Psoas muscle (tissue), 8 donors: Measurements from ENCODE around the gene HCN3. TPM values are rescaled to one million over a fixed set of nuclear protein-coding genes. Genes with fewer than 3 reads are reported as not detected.

ENCODE experiments used
- ATAC-seq, 4 donors: fragments of 200-7000 bp; cut with Tn5 transposase; one replicate each; pipeline ENCODE4 v1.9.1; 2020; ENCODE audit warnings: moderate library complexity in 3 of 4, mild to moderate bottlenecking in 2 of 4
- DNase-seq, 2 donors: peaks; one replicate each; pipeline ENCODE4 v3.0.0-alpha.2; 2020
- H3K27ac ChIP-seq: fragments of 200-600 bp; one replicate; pipeline ENCODE4 v1.8.0; 2022
- H3K27me3 ChIP-seq, 3 donors: fragments of 200-600 bp in 1 of 3; one replicate each; pipeline versions ENCODE4 v1.6.1 to v1.8.0; 2013 to 2022; ENCODE audit warnings: low read length in 2 of 3, mild to moderate bottlenecking in 2 of 3, moderate library complexity in 1 of 3; ENCODE audit not compliant: insufficient read depth in 3 of 3
- H3K36me3 ChIP-seq, 2 donors: fragments of 200-600 bp in 1 of 2; one replicate each; pipeline versions ENCODE4 v1.6.1 to v1.8.0; 2013 to 2022; ENCODE audit warnings: low read depth in 1 of 2, mild to moderate bottlenecking in 1 of 2, moderate library complexity in 1 of 2; ENCODE audit not compliant: insufficient read depth in 1 of 2
- H3K4me1 ChIP-seq: fragments of 200-600 bp; one replicate; pipeline ENCODE4 v1.8.0; 2022
- H3K4me3 ChIP-seq: fragments of 200-600 bp; one replicate; pipeline ENCODE4 v1.8.0; 2022; ENCODE audit warnings: mild to moderate bottlenecking
- H3K9me3 ChIP-seq: fragments of 200-600 bp; one replicate; pipeline ENCODE4 v1.8.0; 2022
- CTCF ChIP-seq: fragments of 200-600 bp; IDR thresholded peaks from one replicate; pipeline ENCODE4 v1.8.0; 2022; ENCODE audit warnings: antibody characterized with exemption
- WGBS, 3 donors: extraction: QIAGEN DNeasy Blood & Tissue Kit; methylation state at CpG; one replicate each; pipeline versions ENCODE4 v1.1.6 to v1.1.7; 2013; 5-methylcytosine and 5-hydroxymethylcytosine counted together
- intact Hi-C, 2 donors: fragments of 100-400 bp; cut with DNase I; formaldehyde crosslinking; loops; one replicate each; pipeline versions ENCODE4 v1.11.0 to v1.14.2; 2022
- polyA plus RNA-seq, 3 donors: library from polyadenylated mRNA; stranded (reverse); fragments of 200-250 nt; gene quantifications; one replicate each; pipeline ENCODE4 v1.2.3, GENCODE V29; 2013
- total RNA-seq, 4 donors: library from RNA; stranded (reverse); fragmentation: NEBNext Ultra II Directional in 2 of 4; extraction: Animal tissue kit (Norgen Biotek cat#: 25700) in 2 of 4; gene quantifications; one replicate each; pipeline versions ENCODE4 v1.2.1 to v1.2.4, GENCODE V29; 2021 to 2023
- donor health status: healthy with polysubstance abuse.
- donor health status: DM: no; HTN: no; CAD: no; lungs with moderate emphysema.
- donor health status: Bipolar disorder and iron deficiency.
- donor health status: healthy.
- donor health status: DM: yes; HTN: yes; CAD: no.
- donor health status: DM: no; HTN: no; CAD: no.
- donor health status: DM: no; HTN: no; CAD: no.
- donor health status: DM: yes; HTN: yes; CAD: no.

Gene HCN3
- total and polyA plus RNA-seq, 7 donors = 0.27 to 0.97 (median 0.45) TPM; not detected in 1

DNA sequence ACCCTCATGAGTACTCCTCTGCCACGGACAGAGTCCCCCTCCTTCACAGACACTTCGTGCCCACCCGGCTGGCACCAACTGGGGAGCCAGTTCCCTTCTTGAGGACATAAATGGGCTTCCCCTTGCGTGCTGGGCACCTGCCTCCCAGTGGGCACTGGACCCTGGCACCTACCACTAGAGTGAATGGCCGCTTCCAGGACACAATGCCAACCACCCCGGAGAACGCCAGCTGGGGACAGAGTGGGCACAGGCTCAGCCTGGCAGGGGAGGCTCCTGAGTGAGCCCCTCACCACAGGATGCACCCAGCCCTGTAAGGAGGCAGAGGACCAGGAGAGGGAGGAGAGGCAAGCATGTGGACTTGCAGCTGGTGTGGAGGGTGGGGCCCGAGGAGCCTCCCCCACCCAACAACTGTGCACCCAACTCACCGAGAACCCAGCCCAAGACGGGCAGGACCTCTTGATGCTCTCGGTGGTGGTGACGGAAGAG lies 23.0 kb upstream of the HCN3 start:
- Histone ChIP-seq H3K9me3 (no peaks in the 10 kb centered on the region), H3K27me3 (no peaks in the 10 kb centered on the region), H3K27ac (peak overlapping the region; percentile 94), H3K4me1 (peaks cover 18% of the 10 kb centered on the region), H3K36me3 (peaks cover 0 to 32% of the 10 kb centered on the region in 2 donors), H3K4me3 (peak overlapping the region; percentile 94)
- ATAC-seq (no peak), DNase-seq (no peak)
- intact Hi-C loops = loop anchor here in 1 of 2 donors (5.0 kb wide), 2 partner anchors 68 to 338 kb away; partner anchors contain the start of gene RUSC1
- 11 to 25% (median 16%) methylated on average over 12 of the region's 12 CpGs for WGBS, 3 donors
- TF ChIP-seq CTCF = no peak

GRCh38 chr1:155254714-155255242 lies 22.5 kb upstream of the HCN3 start:
- ATAC-seq (peak; percentile 12 to 55 (median 20)), DNase-seq (peak; percentile 46 to 71)
- Histone ChIP-seq H3K27me3 (no peaks in the 10 kb centered on the region), H3K4me3 (peak overlapping the region; percentile 94), H3K9me3 (no peaks in the 10 kb centered on the region), H3K27ac (peak overlapping the region; percentile 94), H3K36me3 (peaks cover 0 to 37% of the 10 kb centered on the region in 2 donors), H3K4me1 (peaks cover 18% of the 10 kb centered on the region)
- intact Hi-C loops = loop anchor here in 1 of 2 donors (5.0 kb wide), 2 partner anchors 68 to 338 kb away; partner anchors contain the start of gene RUSC1
- WGBS, 3 donors = 0 to 2% (median 1%) methylated on average over 31 to 35 of the region's 35 CpGs
- no peak for TF ChIP-seq CTCF

GRCh38 chr1:155255243-155256007 lies 21.8 kb upstream of the HCN3 start, which contains the start of gene ENTREP3:
Gene ENTREP3 (minus strand): TSS chr1:155255483. CDS start chr1:155254877, 606 bp downstream.
- intact Hi-C loops = no loop called here

More at GRCh38 chr1:155255243-155256007, 21.8 kb upstream of the HCN3 start, which contains the start of gene ENTREP3:
- Histone ChIP-seq H3K27ac (peak within 1 kb of the TSS; percentile 94), H3K4me3 (peak within 1 kb of the TSS; percentile 94), H3K36me3 (peaks cover 0 to 43% of the 10 kb centered on the region in 2 donors), H3K9me3 (no peaks in the 10 kb centered on the region), H3K4me1 (peaks cover 20% of the 10 kb centered on the region), H3K27me3 (no peaks in the 10 kb centered on the region)
- TF ChIP-seq CTCF = no peak
- DNase-seq (peak; percentile 87 to 93), ATAC-seq (peak; percentile 86 to 93 (median 88))
- 1 to 2% (median 1%) methylated on average over 35 to 54 of the region's 54 CpGs for WGBS, 3 donors
